ENCODE measurements around the gene AP1B1. TPM values are rescaled to one million over a fixed set of nuclear protein-coding genes. Genes with fewer than 3 reads are reported as not detected.

AP1B1 gene
- total and polyA plus RNA-seq, 2 experiments from 2014 or later, result 46.6 to 50.1 TPM

- H2AFZ ChIP-seq, result no peak overlapping the region
- WGBS (ENCODE audit: low lambda C conversion rate, missing lambda C conversion rate), result 95% methylated on average over 8 of the region's 8 CpGs
- DNase-seq (ENCODE audit: low spot score), result no peak
These were observed 3.2 kb upstream of the AP1B1 start for GRCh38 chr22:29391546-29391945.

DNA sequence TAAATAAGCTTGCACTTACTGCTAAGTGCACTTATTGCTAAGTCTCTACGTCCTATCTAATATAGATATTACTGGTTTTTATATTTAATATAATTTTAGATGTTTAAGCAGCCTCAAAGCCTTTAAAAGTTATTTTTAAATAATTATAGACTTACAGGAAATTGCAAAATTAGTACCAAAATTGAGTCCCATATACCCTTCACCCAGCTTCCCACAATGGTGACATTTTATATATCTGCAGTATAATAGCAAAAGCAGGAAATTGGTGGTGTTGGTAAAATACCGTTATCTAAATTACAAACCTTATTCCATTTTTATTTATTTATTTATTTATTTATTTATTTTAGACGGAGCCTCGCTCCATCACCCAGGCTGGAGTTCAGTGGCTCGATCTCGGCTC lies 1.9 kb upstream of the AP1B1 start:
- Histone ChIP-seq H3K9me3 (ENCODE audit: low read depth) (no peaks in the 10 kb centered on the region), H3K27ac (no peak overlapping the region), H3K9me2 (replicated peaks; ENCODE audit: insufficient read depth) (no peaks in the 10 kb centered on the region), H3K4me2 (no peak overlapping the region), H4K20me1 (ENCODE audit: insufficient read depth, poor library complexity, severe bottlenecking) (no peaks in the 10 kb centered on the region), H3K4me3 (no peak overlapping the region), H3K27me3 (no peaks in the 10 kb centered on the region), H3K79me2 (peaks cover 26% of the 10 kb centered on the region), H3K36me3 (replicated peaks; ENCODE audit: insufficient read depth, low read depth) (no peaks in the 10 kb centered on the region), H2AFZ (no peak overlapping the region), H3K4me1 (ENCODE audit: insufficient read depth) (peaks cover 25% of the 10 kb centered on the region)
- WGBS (ENCODE audit: low lambda C conversion rate, missing lambda C conversion rate), result 95% methylated on average over 6 of the region's 6 CpGs
- TF ChIP-seq EZH2 (IDR thresholded peaks at IDR 0.05; ENCODE audit: borderline replicate concordance), result no peak
- no peak for TF ChIP-seq CTCF (IDR thresholded peaks at IDR 0.05; ENCODE audit: poor library complexity)
- no peak for TF ChIP-seq EZH2phosphoT487 (IDR thresholded peaks at IDR 0.05; ENCODE audit: low read depth, severe bottlenecking, unreplicated experiment)
- DNase-seq (ENCODE audit: low spot score), result no peak

More at GRCh38 chr22:29391546-29391945, 3.2 kb upstream of the AP1B1 start:
- peaks cover 24% of the 10 kb centered on the region for H3K4me1 ChIP-seq (ENCODE audit: insufficient read depth)
- no peak overlapping the region for H3K4me3 ChIP-seq
- no peaks in the 10 kb centered on the region for H4K20me1 ChIP-seq (ENCODE audit: insufficient read depth, poor library complexity, severe bottlenecking)
- TF ChIP-seq EZH2phosphoT487 (IDR thresholded peaks at IDR 0.05; ENCODE audit: low read depth, severe bottlenecking, unreplicated experiment) (no peak), CTCF (IDR thresholded peaks at IDR 0.05; ENCODE audit: poor library complexity) (no peak), EZH2 (IDR thresholded peaks at IDR 0.05; ENCODE audit: borderline replicate concordance) (no peak)
- H3K79me2 ChIP-seq, result peaks cover 13% of the 10 kb centered on the region
- H3K9me3 ChIP-seq (ENCODE audit: low read depth), result no peaks in the 10 kb centered on the region
- no peaks in the 10 kb centered on the region for H3K9me2 ChIP-seq (replicated peaks; ENCODE audit: insufficient read depth)
- no peak overlapping the region for H3K4me2 ChIP-seq
- H3K36me3 ChIP-seq (replicated peaks; ENCODE audit: insufficient read depth, low read depth), result no peaks in the 10 kb centered on the region
- H3K27me3 ChIP-seq, result no peaks in the 10 kb centered on the region
- no peak overlapping the region for H3K27ac ChIP-seq

DNA sequence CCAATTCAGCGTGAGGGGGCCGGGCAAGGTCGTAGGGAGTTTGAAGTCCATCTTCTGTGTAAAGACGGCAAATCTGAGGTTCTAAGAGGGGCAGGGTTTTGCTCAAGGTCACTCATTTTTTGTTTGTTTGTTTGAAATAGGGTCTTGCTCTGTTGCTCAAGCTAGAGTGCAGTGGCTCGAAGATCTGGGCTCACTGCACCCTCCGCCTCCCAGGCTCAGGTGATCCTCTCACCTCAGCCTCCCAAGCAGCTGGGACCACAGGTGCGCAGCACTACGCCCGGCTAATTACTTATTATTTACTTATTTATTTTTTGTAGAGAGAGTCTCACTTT lies 355 bp upstream of the AP1B1 start:
- peaks cover 38% of the 10 kb centered on the region for H3K4me1 ChIP-seq (ENCODE audit: insufficient read depth)
- TF ChIP-seq EZH2phosphoT487 (IDR thresholded peaks at IDR 0.05; ENCODE audit: low read depth, severe bottlenecking, unreplicated experiment) (no peak), CTCF (IDR thresholded peaks at IDR 0.05; ENCODE audit: poor library complexity) (no peak)
- 34% methylated on average over 9 of the region's 9 CpGs for WGBS (ENCODE audit: low lambda C conversion rate, missing lambda C conversion rate)
- H3K27me3 ChIP-seq, result no peaks in the 10 kb centered on the region
- H3K4me3 ChIP-seq, result peak overlapping the region; percentile 80
- H4K20me1 ChIP-seq (ENCODE audit: insufficient read depth, poor library complexity, severe bottlenecking), result no peaks in the 10 kb centered on the region
- peak overlapping the region; percentile 96 for H2AFZ ChIP-seq
- DNase-seq (ENCODE audit: low spot score), result no peak
- no peaks in the 10 kb centered on the region for H3K9me2 ChIP-seq (replicated peaks; ENCODE audit: insufficient read depth)
- peak overlapping the region; percentile 92 for H3K4me2 ChIP-seq
- no peaks in the 10 kb centered on the region for H3K9me3 ChIP-seq (ENCODE audit: low read depth)
- peak overlapping the region; percentile 35 for H3K27ac ChIP-seq
- peaks cover 41% of the 10 kb centered on the region for H3K79me2 ChIP-seq
- no peaks in the 10 kb centered on the region for H3K36me3 ChIP-seq (replicated peaks; ENCODE audit: insufficient read depth, low read depth)

DNA sequence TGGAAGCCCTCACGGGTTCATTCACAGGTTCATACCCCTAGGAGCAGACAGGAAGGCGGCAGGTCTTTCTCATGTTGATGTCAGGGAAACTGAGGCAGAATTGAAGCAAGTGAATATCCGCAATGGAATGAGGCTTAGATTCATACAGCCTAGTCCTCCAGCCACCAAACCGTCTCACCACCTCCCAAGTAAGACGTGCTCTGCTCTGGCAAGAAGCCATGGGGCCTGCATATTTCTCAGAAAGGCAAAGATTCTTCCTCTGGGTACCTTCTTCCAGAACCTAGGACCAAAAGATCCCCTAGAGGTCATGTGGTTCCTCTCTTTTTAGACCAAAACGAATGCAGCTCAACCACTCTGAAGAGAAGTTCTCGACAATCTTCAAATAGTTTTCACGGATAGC lies 1.7 kb downstream of the AP1B1 start:
- Histone ChIP-seq H3K36me3 (replicated peaks; ENCODE audit: insufficient read depth, low read depth) (no peaks in the 10 kb centered on the region), H3K27ac (peak overlapping the region; percentile 47), H3K4me2 (peak overlapping the region; percentile 92), H3K79me2 (peaks cover 52% of the 10 kb centered on the region), H2AFZ (no peak overlapping the region), H3K27me3 (no peaks in the 10 kb centered on the region), H3K4me3 (no peak overlapping the region), H4K20me1 (ENCODE audit: insufficient read depth, poor library complexity, severe bottlenecking) (peaks cover 2% of the 10 kb centered on the region), H3K9me3 (ENCODE audit: low read depth) (no peaks in the 10 kb centered on the region), H3K9me2 (replicated peaks; ENCODE audit: insufficient read depth) (no peaks in the 10 kb centered on the region), H3K4me1 (ENCODE audit: insufficient read depth) (peaks cover 48% of the 10 kb centered on the region)
- DNase-seq (ENCODE audit: low spot score), result no peak
- TF ChIP-seq EZH2 (IDR thresholded peaks at IDR 0.05; ENCODE audit: borderline replicate concordance) (no peak), EZH2phosphoT487 (IDR thresholded peaks at IDR 0.05; ENCODE audit: low read depth, severe bottlenecking, unreplicated experiment) (no peak), CTCF (IDR thresholded peaks at IDR 0.05; ENCODE audit: poor library complexity) (no peak)
- WGBS (ENCODE audit: low lambda C conversion rate, missing lambda C conversion rate), result 88% methylated on average over 8 of the region's 8 CpGs
